Measurements from ENCODE around the gene UACA. TPM values are rescaled to one million over a fixed set of nuclear protein-coding genes. Genes with fewer than 3 reads are reported as not detected.

The UACA gene
- total RNA-seq, 1 donor from 2014 or later = 35.7 TPM

DNA sequence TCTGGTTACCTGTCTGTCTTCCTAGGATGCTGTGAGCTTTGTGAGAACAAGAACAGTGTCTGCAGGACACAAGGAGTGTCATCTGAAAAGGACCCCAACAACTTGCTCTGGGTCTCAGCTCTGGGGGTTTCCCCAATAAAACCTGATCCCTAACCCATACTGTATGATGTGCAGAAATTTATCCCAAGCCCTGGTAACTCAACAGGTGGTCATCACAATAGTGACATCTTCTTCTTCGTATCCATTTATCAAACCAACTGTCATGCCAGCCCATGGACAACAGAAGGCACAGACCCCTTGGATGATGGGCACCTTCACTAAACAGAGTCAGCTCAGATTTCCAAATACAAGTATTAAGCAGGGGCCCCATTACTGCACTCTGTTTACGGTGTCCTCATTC is 127.5 kb downstream of the UACA start:
- Histone ChIP-seq H3K4me1 (no peaks in the 10 kb centered on the region), H3K9me3 (no peaks in the 10 kb centered on the region), H3K27me3 (ENCODE audit: low read depth) (no peaks in the 10 kb centered on the region), H3K4me3 (no peak overlapping the region), H3K27ac (no peak overlapping the region), H3K36me3 (no peaks in the 10 kb centered on the region)
- DNase-seq = no peak
- ATAC-seq = no peak
- intact Hi-C loops (cut with DNase I) = no loop called here
- TF ChIP-seq, protein P1, sequence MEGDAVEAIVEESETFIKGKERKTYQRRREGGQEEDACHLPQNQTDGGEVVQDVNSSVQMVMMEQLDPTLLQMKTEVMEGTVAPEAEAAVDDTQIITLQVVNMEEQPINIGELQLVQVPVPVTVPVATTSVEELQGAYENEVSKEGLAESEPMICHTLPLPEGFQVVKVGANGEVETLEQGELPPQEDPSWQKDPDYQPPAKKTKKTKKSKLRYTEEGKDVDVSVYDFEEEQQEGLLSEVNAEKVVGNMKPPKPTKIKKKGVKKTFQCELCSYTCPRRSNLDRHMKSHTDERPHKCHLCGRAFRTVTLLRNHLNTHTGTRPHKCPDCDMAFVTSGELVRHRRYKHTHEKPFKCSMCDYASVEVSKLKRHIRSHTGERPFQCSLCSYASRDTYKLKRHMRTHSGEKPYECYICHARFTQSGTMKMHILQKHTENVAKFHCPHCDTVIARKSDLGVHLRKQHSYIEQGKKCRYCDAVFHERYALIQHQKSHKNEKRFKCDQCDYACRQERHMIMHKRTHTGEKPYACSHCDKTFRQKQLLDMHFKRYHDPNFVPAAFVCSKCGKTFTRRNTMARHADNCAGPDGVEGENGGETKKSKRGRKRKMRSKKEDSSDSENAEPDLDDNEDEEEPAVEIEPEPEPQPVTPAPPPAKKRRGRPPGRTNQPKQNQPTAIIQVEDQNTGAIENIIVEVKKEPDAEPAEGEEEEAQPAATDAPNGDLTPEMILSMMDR (IDR thresholded peaks at IDR 0.05) = no peak

DNA sequence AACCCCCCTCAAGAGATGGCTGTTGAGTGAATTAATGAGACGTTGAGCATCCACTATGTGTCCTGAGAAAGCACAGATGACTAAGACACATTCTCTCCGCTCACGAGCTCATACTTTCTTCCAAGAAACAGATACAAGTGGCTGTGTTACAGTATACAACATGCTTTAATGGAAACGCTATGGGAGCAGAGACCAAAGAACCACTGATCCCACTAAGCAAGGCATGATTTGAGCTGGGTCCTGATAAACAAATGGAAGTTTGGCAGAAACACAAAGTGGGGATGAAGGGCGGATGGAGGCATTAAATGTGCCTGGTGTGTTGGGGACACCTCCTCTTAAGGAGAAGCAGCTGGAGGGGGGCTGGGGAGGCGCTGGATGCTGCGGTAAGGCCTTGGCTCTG is 129.4 kb downstream of the UACA start:
- H3K27ac ChIP-seq = no peak overlapping the region
- ATAC-seq (no peak), DNase-seq (no peak)
- no peaks in the 10 kb centered on the region for H3K9me3 ChIP-seq
- no peak overlapping the region for H3K4me3 ChIP-seq
- intact Hi-C loops (cut with DNase I) = no loop called here
- TF ChIP-seq, protein P1 (IDR thresholded peaks at IDR 0.05) = no peak
- no peaks in the 10 kb centered on the region for H3K36me3 ChIP-seq
- H3K27me3 ChIP-seq (ENCODE audit: low read depth) = no peaks in the 10 kb centered on the region
- no peaks in the 10 kb centered on the region for H3K4me1 ChIP-seq

DNA sequence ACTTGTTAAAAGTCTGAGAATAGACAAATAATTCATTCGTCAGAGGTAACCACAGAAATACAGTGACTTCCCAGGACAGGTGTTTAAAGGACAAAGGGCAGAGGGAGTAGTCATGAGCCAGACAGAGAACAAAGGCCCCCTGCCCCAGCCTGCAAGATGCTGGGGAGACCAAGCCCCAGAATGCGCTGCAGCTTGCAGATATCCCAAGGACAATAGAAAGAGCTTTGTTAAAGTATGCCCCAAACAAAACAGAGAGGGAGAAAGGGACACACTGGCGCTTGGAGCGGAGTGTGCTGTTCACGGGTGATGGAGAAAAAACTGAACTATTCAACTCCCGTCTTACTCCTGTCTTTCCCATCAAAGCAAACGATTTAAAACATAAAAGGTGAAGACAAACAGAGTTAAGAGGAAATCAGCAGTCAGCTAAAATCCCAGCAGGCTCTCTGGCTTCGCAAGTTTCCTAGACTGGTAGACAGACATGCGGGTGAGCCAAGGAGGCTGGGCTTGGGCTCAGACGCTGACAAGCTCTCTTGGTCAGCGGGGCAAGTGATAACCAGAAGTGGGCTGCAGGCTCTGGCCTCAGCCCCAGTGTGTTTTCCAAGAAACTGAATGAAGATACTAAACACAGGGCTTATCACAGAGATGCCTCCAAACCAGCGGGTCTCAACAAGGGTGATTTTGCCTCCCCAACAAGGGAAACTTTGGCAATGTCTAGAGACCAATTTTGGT is 130.1 kb downstream of the UACA start:
- no peak for DNase-seq
- no peak for ATAC-seq
- no peaks in the 10 kb centered on the region for H3K4me1 ChIP-seq
- H3K4me3 ChIP-seq = no peak overlapping the region
- no peaks in the 10 kb centered on the region for H3K27me3 ChIP-seq (ENCODE audit: low read depth)
- TF ChIP-seq, protein P1 (IDR thresholded peaks at IDR 0.05) = no peak
- intact Hi-C loops (cut with DNase I) = no loop called here
- no peaks in the 10 kb centered on the region for H3K9me3 ChIP-seq
- H3K36me3 ChIP-seq = no peaks in the 10 kb centered on the region
- no peak overlapping the region for H3K27ac ChIP-seq

DNA sequence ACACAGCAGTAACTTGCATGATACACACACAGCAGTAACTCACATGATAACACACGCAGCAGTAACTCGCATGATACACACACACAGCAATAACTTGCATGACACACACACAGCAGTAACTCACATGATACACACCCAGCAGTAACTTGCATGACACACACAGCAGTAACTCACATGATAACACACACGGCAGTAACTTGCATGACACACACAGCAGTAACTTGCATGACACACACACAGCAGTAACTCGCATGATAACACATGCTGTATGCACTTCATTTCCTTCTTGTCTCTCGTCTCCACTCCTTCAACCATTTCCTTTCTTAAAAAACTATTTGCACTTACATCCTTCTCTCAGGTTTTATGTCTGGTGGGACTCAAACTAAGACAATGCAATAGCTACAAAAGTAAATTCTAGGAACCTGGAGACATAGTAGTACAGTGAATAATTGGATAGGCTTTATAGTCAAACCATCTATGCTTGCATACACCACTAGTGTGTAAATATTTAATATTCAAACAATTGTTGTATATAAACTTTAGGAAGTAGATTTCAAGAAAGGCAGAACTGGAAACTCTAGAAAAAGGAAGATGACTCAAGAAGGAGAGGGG is 130.8 kb downstream of the UACA start:
- Histone ChIP-seq H3K27ac (no peak overlapping the region), H3K4me1 (no peaks in the 10 kb centered on the region), H3K36me3 (no peaks in the 10 kb centered on the region), H3K9me3 (no peaks in the 10 kb centered on the region), H3K27me3 (ENCODE audit: low read depth) (no peaks in the 10 kb centered on the region), H3K4me3 (no peak overlapping the region)
- no peak for ATAC-seq
- DNase-seq = no peak
- TF ChIP-seq, protein P1 (IDR thresholded peaks at IDR 0.05) = no peak
- intact Hi-C loops (cut with DNase I) = no loop called here

DNA sequence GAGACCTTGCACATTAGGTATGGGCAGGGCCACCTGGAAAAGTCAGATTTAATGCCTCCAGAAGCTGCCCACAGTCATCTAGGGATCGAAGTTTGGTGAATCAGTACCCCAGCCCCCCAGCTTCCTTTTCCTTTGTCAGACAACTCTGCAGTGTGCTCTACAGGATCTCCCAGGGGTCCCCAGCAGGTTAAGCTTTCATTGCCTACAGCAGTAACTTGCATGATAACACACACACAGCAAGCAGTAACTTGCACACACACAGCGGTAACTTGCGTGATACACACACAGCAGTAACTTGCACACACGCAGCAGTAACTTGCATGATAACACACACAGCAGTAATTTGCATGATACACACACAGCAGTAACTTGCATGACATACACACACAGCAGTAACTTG is 131.3 kb downstream of the UACA start:
- H3K36me3 ChIP-seq = no peaks in the 10 kb centered on the region
- TF ChIP-seq, protein P1 (IDR thresholded peaks at IDR 0.05) = no peak
- H3K27me3 ChIP-seq (ENCODE audit: low read depth) = no peaks in the 10 kb centered on the region
- H3K27ac ChIP-seq = no peak overlapping the region
- ATAC-seq (no peak), DNase-seq (no peak)
- H3K4me1 ChIP-seq = no peaks in the 10 kb centered on the region
- no peak overlapping the region for H3K4me3 ChIP-seq
- no peaks in the 10 kb centered on the region for H3K9me3 ChIP-seq
- intact Hi-C loops (cut with DNase I) = no loop called here
